ENCODE data around the gene SPAST.
"Not testable (repeated sequence)": the region's sequence is repeated elsewhere in the genome, so short reads cannot be mapped to it uniquely, and the experiment has no call there.

SPAST gene

GRCh38 chr2:32172870-32173269 is 109.5 kb downstream of the SPAST start:
- TF ChIP-seq CTCF (IDR thresholded peaks at IDR 0.05): no peak
- TF ChIP-seq ZFX (IDR thresholded peaks at IDR 0.05; ENCODE audit: borderline replicate concordance): no peak
- no peak overlapping the region for H3K27ac ChIP-seq

- TF ChIP-seq CTCF (IDR thresholded peaks at IDR 0.05) (no peak), ZFX (IDR thresholded peaks at IDR 0.05; ENCODE audit: borderline replicate concordance) (no peak)
- H3K27ac ChIP-seq: no peak overlapping the region
Observed at GRCh38 chr2:32182667-32183066, 119.3 kb downstream of the SPAST start.

GRCh38 chr2:32189011-32189410 is 125.7 kb downstream of the SPAST start:
- H3K27ac ChIP-seq: no peak overlapping the region
- TF ChIP-seq ZFX (IDR thresholded peaks at IDR 0.05; ENCODE audit: borderline replicate concordance): no peak
- no peak for TF ChIP-seq CTCF (IDR thresholded peaks at IDR 0.05)

- no peak for TF ChIP-seq ZFX (IDR thresholded peaks at IDR 0.05; ENCODE audit: borderline replicate concordance)
- no peak for TF ChIP-seq CTCF (IDR thresholded peaks at IDR 0.05)
- no peak overlapping the region for H3K27ac ChIP-seq
Observed at GRCh38 chr2:32192418-32192817, 129.1 kb downstream of the SPAST start.

- TF ChIP-seq ZFX (IDR thresholded peaks at IDR 0.05; ENCODE audit: borderline replicate concordance) (no peak), CTCF (IDR thresholded peaks at IDR 0.05) (no peak)
- H3K27ac ChIP-seq: no peak overlapping the region
Observed at GRCh38 chr2:32200814-32201213, 137.5 kb downstream of the SPAST start.

GRCh38 chr2:32203428-32203827 is 140.1 kb downstream of the SPAST start:
- H3K27ac ChIP-seq: not testable (repeated sequence)

All from 22Rv1 (cell line).